GM12875 (cell line): ENCODE data around the gene LRRC15.

ENCODE experiments used
- H3K4me3 ChIP-seq: one replicate; pipeline ENCODE4 v1.5.1; 2011; ENCODE audit warnings: low read depth, low read length, control low read depth
- CTCF ChIP-seq: IDR thresholded peaks from 2 replicates; pipeline ENCODE4 v1.5.1; 2011; ENCODE audit warnings: low read depth, mild to moderate bottlenecking, control low read depth, inconsistent platforms, low read length, moderate library complexity, borderline replicate concordance; ENCODE audit not compliant: insufficient read depth

LRRC15 gene

GRCh38 chr3:194315088-194315964 lies 54.2 kb downstream of the LRRC15 start:
- H3K4me3 ChIP-seq: peak overlapping the region; percentile 61
- TF ChIP-seq CTCF: peak; percentile 88

DNA sequence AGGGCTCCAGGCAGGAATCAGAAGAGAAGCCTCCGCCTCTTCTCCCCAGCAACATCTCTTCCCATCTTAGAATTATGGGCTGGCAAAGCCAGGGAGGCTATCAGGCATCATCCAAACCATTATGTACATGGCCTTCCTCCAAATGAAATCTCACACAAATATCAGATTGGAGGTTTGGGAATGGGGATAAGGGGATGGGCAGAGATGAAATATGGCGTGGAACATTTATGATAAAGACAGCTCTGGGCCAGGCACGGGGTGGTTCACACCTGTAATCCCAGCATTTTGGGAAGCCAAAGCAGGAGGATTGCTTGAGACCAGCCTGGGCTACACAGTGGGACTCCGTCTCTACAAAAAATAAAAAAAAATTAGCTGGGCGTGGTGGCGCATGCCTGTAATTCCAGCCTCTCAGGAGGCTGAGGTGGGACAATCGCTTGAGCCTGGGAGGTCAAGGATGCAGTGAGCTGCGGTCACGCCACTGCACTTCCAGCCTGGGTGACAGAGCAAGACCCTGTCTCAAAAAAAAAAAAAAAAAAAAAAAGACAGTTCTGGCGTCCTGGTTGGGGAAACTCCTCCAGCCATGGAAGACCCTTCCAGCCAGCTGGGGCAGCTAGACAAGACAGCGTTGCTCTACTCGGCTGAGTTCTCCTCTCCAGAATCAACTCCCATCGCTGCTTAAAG lies 55.0 kb downstream of the LRRC15 start:
- H3K4me3 ChIP-seq: no peak overlapping the region
- no peak for TF ChIP-seq CTCF

GRCh38 chr3:194313560-194314387 lies 55.8 kb downstream of the LRRC15 start:
- no peak overlapping the region for H3K4me3 ChIP-seq
- TF ChIP-seq CTCF: no peak

DNA sequence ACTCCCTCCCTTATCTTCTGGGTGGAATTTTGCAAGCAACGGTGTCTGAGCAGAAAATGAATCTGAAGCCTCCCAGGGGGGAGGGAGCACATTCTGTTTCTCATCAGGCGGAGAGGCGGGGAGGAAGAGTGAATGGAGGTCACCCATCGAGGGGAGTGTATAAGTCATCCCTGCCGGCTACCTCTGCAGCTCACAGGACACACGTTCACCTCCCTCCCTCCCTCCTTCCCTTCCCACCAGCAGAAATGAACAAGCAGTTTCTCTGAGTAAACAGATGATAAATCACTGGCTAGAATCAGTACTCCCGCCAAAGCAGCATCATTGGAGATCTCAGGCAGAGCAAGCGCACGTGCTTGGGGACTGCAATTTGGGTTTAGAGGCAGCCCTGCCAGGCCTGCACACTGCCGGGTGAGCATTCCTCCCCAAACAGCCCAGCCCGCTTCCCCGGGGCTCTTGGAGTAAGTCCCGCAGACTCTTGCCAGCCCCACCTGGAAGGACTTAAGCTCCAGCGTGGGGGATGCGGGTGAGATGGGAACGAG lies 56.7 kb downstream of the LRRC15 start:
- no peak for TF ChIP-seq CTCF
- no peak overlapping the region for H3K4me3 ChIP-seq

DNA sequence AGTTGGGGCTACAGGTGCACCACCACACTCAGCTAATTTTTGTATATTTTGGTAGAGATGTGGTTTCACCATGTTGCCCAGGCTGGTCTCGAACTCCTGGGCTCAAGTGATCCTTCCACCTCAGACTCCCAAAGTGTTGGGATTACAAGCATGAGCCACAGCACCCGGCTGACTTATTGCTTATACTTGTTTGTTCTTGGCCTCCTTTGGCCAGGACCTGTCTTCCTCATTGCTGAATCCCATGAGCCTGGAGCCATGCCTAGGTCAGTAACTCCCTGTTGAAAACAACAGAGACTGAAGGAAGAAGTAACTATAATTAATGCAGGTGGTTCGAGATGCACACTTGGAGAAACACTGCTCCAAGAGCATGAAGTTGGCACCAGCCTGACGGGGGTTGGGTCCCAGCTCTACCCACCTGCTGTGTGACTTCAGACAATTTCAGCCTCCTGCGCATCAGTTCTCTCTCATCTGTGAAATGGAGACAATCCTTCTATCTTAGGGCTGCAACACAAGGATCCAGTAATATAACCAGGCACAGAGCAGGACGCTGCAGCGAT lies 57.3 kb downstream of the LRRC15 start:
- TF ChIP-seq CTCF: no peak
- H3K4me3 ChIP-seq: no peak overlapping the region

DNA sequence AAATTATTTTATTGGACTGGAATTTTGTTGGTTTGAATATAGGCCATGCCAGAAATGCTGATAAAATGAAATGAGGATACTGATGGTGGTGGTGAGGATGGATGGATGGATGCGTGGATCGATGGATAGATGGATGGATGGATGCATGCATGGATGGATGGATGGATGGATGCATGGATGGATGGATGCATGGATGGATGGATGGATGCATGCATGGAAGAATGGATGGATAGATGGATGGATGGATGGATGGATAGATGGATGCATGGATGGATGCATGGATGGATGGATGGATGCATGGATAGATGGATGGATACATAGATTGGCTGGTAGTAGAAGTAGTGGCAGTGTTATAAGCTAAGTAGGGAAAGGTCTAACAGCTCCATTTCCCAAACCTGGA lies 58.5 kb downstream of the LRRC15 start:
- H3K4me3 ChIP-seq: no peak overlapping the region
- TF ChIP-seq CTCF: no peak
